Suprapubic skin (tissue), 4 donors: Measurements from ENCODE around the gene MRPL32. TPM values are rescaled to one million over a fixed set of nuclear protein-coding genes. Genes with fewer than 3 reads are reported as not detected.

ENCODE experiments used
- DNase-seq, 2 donors: peaks; one replicate each; pipeline ENCODE4 v3.0.0-alpha.2; 2019; ENCODE audit warnings: low spot score in 2 of 2
- H3K27ac ChIP-seq: fragments of 200-600 bp; sonication (generic); one replicate; pipeline ENCODE4 v1.5.1; 2019
- H3K27me3 ChIP-seq: fragments of 200-600 bp; sonication (generic); one replicate; pipeline ENCODE4 v1.5.1; 2019
- H3K36me3 ChIP-seq: fragments of 200-600 bp; sonication (generic); one replicate; pipeline ENCODE4 v1.5.1; 2019
- H3K4me1 ChIP-seq: fragments of 200-600 bp; sonication (generic); one replicate; pipeline ENCODE4 v1.5.1; 2019
- H3K4me3 ChIP-seq: fragments of 200-600 bp; sonication (generic); one replicate; pipeline ENCODE4 v1.5.1; 2019; ENCODE audit warnings: mild to moderate bottlenecking
- H3K9me3 ChIP-seq: fragments of 200-600 bp; sonication (generic); one replicate; pipeline ENCODE4 v1.5.1; 2019
- CTCF ChIP-seq, 2 donors: fragments of 200-600 bp in 1 of 2; fragments of 450-650 bp in 1 of 2; sonication (generic) in 1 of 2; IDR thresholded peaks; one replicate each; pipeline ENCODE4 v1.5.1; 2016 to 2019; ENCODE audit warnings: antibody characterized with exemption in 2 of 2, mild to moderate bottlenecking in 1 of 2, moderate library complexity in 1 of 2
- EP300 ChIP-seq: sonication (generic); formaldehyde crosslinking; IDR thresholded peaks from one replicate; pipeline ENCODE4 v1.6.1; 2017; ENCODE audit warnings: antibody characterized with exemption
- POLR2A ChIP-seq, 2 donors: fragments of 450-650 bp; IDR thresholded peaks; one replicate each; pipeline ENCODE4 v1.6.1; 2017; ENCODE audit warnings: antibody characterized with exemption in 2 of 2, mild to moderate bottlenecking in 2 of 2, moderate library complexity in 2 of 2
- POLR2AphosphoS5 ChIP-seq, 3 donors: sonication (generic); formaldehyde crosslinking; IDR thresholded peaks; one replicate each; pipeline ENCODE4 v1.6.1; 2017; ENCODE audit warnings: antibody characterized with exemption in 3 of 3
- WGBS: methylation state at CpG from one replicate; pipeline ENCODE4 v1.1.5; 2018; 5-methylcytosine and 5-hydroxymethylcytosine counted together
- total RNA-seq, 4 donors: library from RNA; depleted of rRNA; stranded (reverse); fragments of >200 nt; gene quantifications; one replicate each; pipeline ENCODE4 v1.1.0, GENCODE V29; 2016

MRPL32 gene
- total RNA-seq, 4 donors from 2014 or later: 32.9 to 47.2 (median 35.9) TPM

GRCh38 chr7:42986213-42986612, 54.0 kb downstream of the MRPL32 start:
- 93% methylated on average over 6 of the region's 6 CpGs for WGBS
- TF ChIP-seq POLR2AphosphoS5 (IDR thresholded peaks at IDR 0.05) (no peak), POLR2A (IDR thresholded peaks at IDR 0.05) (no peak), EP300 (no peak), CTCF (IDR thresholded peaks at IDR 0.05) (no peak)
- no peak for DNase-seq

GRCh38 chr7:42986781-42987248, 54.6 kb downstream of the MRPL32 start:
- Histone ChIP-seq H3K27me3 (no peaks in the 10 kb centered on the region), H3K4me1 (no peaks in the 10 kb centered on the region), H3K4me3 (no peak overlapping the region), H3K36me3 (no peaks in the 10 kb centered on the region), H3K27ac (no peak overlapping the region), H3K9me3 (no peaks in the 10 kb centered on the region)
- TF ChIP-seq EP300: no peak
- TF ChIP-seq POLR2A (IDR thresholded peaks at IDR 0.05): no peak
- TF ChIP-seq POLR2AphosphoS5 (IDR thresholded peaks at IDR 0.05): no peak
- TF ChIP-seq CTCF (IDR thresholded peaks at IDR 0.05): no peak
- WGBS: 84% methylated on average over 1 of the region's 1 CpG
- no peak for DNase-seq

More at GRCh38 chr7:42986213-42986612, 54.0 kb downstream of the MRPL32 start:
- Histone ChIP-seq H3K4me1 (no peaks in the 10 kb centered on the region), H3K36me3 (no peaks in the 10 kb centered on the region), H3K9me3 (no peaks in the 10 kb centered on the region), H3K27me3 (no peaks in the 10 kb centered on the region), H3K4me3 (no peak overlapping the region), H3K27ac (no peak overlapping the region)

Other genes with a start within 250 kb of the MRPL32 start
- 1 to 10 TPM; 3.5 to 7.1 (median 5.8) TPM for gene C7orf25, start 20.3 kb upstream of the MRPL32 start, total RNA-seq
- 10 to 100 TPM; 29.9 to 58.9 (median 46.0) TPM for gene PSMA2, start 202 bp upstream of the MRPL32 start, total RNA-seq
- under 1 TPM in 3 of 4 donors, not detected in 1; 0.17 to 0.73 (median 0.32) TPM for gene HECW1, start 180.3 kb downstream of the MRPL32 start, total RNA-seq